Lung (tissue), 12 donors: ENCODE measurements around the gene EFCC1. TPM values are rescaled to one million over a fixed set of nuclear protein-coding genes. Genes with fewer than 3 reads are reported as not detected.
A peak's percentile ranks its signal among the peaks of the same experiment; 100 is the strongest.

Experiments used
- ATAC-seq: fragments of 200-7000 bp; cut with Tn5 transposase; one replicate; pipeline ENCODE4 v1.9.1; 2020; ENCODE audit warnings: moderate number of reproducible peaks; ENCODE audit not compliant: insufficient read depth, low FRiP score
- DNase-seq, 3 donors: peaks; one replicate each; pipeline ENCODE4 v3.0.0-alpha.2; 2013 to 2017
- H3K27ac ChIP-seq, 2 donors: one replicate each; pipeline ENCODE4 v1.5.1; 2013; ENCODE audit warnings: mild to moderate bottlenecking in 2 of 2, moderate library complexity in 2 of 2, control low read depth in 1 of 2, inconsistent platforms in 1 of 2, low read depth in 1 of 2, low read length in 1 of 2
- H3K27me3 ChIP-seq, 3 donors: one replicate each; pipeline ENCODE4 v1.5.1; 2013; ENCODE audit warnings: low read length in 2 of 3; ENCODE audit not compliant: control insufficient read depth in 3 of 3, insufficient read depth in 3 of 3
- H3K36me3 ChIP-seq, 4 donors: one replicate each; pipeline ENCODE4 v1.5.1; 2013; ENCODE audit warnings: low read length in 4 of 4, mild to moderate bottlenecking in 1 of 4, moderate library complexity in 1 of 4; ENCODE audit not compliant: control insufficient read depth in 4 of 4, insufficient read depth in 4 of 4
- H3K4me1 ChIP-seq, 5 donors: one replicate each; pipeline ENCODE4 v1.5.1; 2013; ENCODE audit warnings: low read length in 5 of 5, mild to moderate bottlenecking in 2 of 5, moderate library complexity in 1 of 5; ENCODE audit not compliant: control insufficient read depth in 5 of 5, insufficient read depth in 5 of 5
- H3K4me3 ChIP-seq: one replicate; pipeline ENCODE4 v1.5.1; 2013; ENCODE audit warnings: mild to moderate bottlenecking, control low read depth, moderate library complexity
- H3K9ac ChIP-seq, 2 donors: one replicate each; pipeline ENCODE4 v1.5.1; 2013; ENCODE audit warnings: low read length in 2 of 2, control low read depth in 1 of 2; ENCODE audit not compliant: insufficient read depth in 1 of 2
- H3K9me3 ChIP-seq, 4 donors: one replicate each; pipeline ENCODE4 v1.5.1; 2013; ENCODE audit warnings: low read length in 3 of 4, mild to moderate bottlenecking in 1 of 4, moderate library complexity in 1 of 4; ENCODE audit not compliant: control insufficient read depth in 4 of 4, insufficient read depth in 3 of 4
- WGBS, 2 donors: extraction: QIAGEN DNeasy Blood & Tissue Kit; methylation state at CpG; one replicate each; pipeline ENCODE4 v1.1.7; 2013; 5-methylcytosine and 5-hydroxymethylcytosine counted together
- polyA plus RNA-seq, 2 donors: library from polyadenylated mRNA; stranded (reverse); fragments of 200-250 nt; gene quantifications; one replicate each; pipeline ENCODE4 v1.2.1, GENCODE V29; 2013
- total RNA-seq, 2 donors: library from RNA; depleted of rRNA in 1 of 2; stranded (reverse); fragments of >200 nt in 1 of 2; gene quantifications; one replicate each; pipeline ENCODE4 v1.2.1, GENCODE V29; 2014 to 2021
- TF ChIP-seq, protein P1 (sequence below): IDR thresholded peaks from 2 replicates; pipeline ENCODE4 v1.5.1; 2012; ENCODE audit warnings: mild to moderate bottlenecking; ENCODE audit errors: control extremely low read depth, extremely low read depth
- donor health status: control.
- donor health status: control.
- donor health status: Bipolar disorder and iron deficiency.
- donor health status: healthy.
- donor health status: DM: yes; HTN: yes; CAD: no.

EFCC1 gene
- total and polyA plus RNA-seq, 4 donors: 3.2 to 10.0 (median 6.3) TPM

GRCh38 chr3:129045675-129046036 is 44.6 kb downstream of the EFCC1 start:
- Histone ChIP-seq H3K27ac (no peak overlapping the region), H3K4me3 (no peak overlapping the region), H3K9ac (no peak overlapping the region), H3K9me3 (peaks cover 0 to 3% (median 0%) of the 10 kb centered on the region in 4 donors), H3K36me3 (no peaks in the 10 kb centered on the region), H3K27me3 (peaks cover 0 to 4% (median 0%) of the 10 kb centered on the region in 3 donors), H3K4me1 (peaks cover 0 to 8% (median under 1%) of the 10 kb centered on the region in 5 donors)
- ATAC-seq (no peak), DNase-seq (peak; percentile 29 to 49 (median 38))
- TF ChIP-seq, protein P1, sequence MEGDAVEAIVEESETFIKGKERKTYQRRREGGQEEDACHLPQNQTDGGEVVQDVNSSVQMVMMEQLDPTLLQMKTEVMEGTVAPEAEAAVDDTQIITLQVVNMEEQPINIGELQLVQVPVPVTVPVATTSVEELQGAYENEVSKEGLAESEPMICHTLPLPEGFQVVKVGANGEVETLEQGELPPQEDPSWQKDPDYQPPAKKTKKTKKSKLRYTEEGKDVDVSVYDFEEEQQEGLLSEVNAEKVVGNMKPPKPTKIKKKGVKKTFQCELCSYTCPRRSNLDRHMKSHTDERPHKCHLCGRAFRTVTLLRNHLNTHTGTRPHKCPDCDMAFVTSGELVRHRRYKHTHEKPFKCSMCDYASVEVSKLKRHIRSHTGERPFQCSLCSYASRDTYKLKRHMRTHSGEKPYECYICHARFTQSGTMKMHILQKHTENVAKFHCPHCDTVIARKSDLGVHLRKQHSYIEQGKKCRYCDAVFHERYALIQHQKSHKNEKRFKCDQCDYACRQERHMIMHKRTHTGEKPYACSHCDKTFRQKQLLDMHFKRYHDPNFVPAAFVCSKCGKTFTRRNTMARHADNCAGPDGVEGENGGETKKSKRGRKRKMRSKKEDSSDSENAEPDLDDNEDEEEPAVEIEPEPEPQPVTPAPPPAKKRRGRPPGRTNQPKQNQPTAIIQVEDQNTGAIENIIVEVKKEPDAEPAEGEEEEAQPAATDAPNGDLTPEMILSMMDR: no peak
- WGBS, 2 donors: 2 to 4% methylated on average over 42 to 43 of the region's 43 CpGs

- Histone ChIP-seq H3K27ac (no peak overlapping the region), H3K27me3 (peaks cover 0 to 4% (median 0%) of the 10 kb centered on the region in 3 donors), H3K9me3 (peaks cover 0 to 3% (median 0%) of the 10 kb centered on the region in 4 donors), H3K9ac (no peak overlapping the region), H3K4me3 (no peak overlapping the region), H3K4me1 (peaks cover 0 to 10% (median 3%) of the 10 kb centered on the region in 5 donors), H3K36me3 (no peaks in the 10 kb centered on the region)
- DNase-seq: peak in 1 of 3 donors; percentile 28
- TF ChIP-seq, protein P1: no peak
- 32 to 38% methylated on average over 54 to 67 of the region's 67 CpGs for WGBS, 2 donors
- no peak for ATAC-seq
These were observed 45.1 kb downstream of the EFCC1 start for GRCh38 chr3:129046037-129046731.

- DNase-seq (peak in 1 of 3 donors; percentile 7), ATAC-seq (no peak)
- H3K9ac ChIP-seq: no peak overlapping the region
- H3K27me3 ChIP-seq: peaks cover 0 to 4% (median 0%) of the 10 kb centered on the region in 3 donors
- WGBS, 2 donors: 92 to 94% methylated on average over 45 to 46 of the region's 46 CpGs
- no peaks in the 10 kb centered on the region for H3K36me3 ChIP-seq
- no peak overlapping the region for H3K27ac ChIP-seq
- TF ChIP-seq, protein P1: no peak
- peaks cover 0 to 11% (median 7%) of the 10 kb centered on the region in 5 donors for H3K4me1 ChIP-seq
- H3K9me3 ChIP-seq: peaks cover 0 to 3% (median 0%) of the 10 kb centered on the region in 4 donors
- H3K4me3 ChIP-seq: no peak overlapping the region
These were observed 45.8 kb downstream of the EFCC1 start for GRCh38 chr3:129046732-129047552.
